NCI-H1092 (cell line): Measurements from ENCODE around the gene ICAM3.
"Not testable (repeated sequence)": the region's sequence is repeated elsewhere in the genome, so short reads cannot be mapped to it uniquely, and the experiment has no call there.

Source experiments
- DNase-seq: peaks from one replicate; lab custom pipeline; 2025; lab: John Stamatoyannopoulos, UW

Gene ICAM3

DNA sequence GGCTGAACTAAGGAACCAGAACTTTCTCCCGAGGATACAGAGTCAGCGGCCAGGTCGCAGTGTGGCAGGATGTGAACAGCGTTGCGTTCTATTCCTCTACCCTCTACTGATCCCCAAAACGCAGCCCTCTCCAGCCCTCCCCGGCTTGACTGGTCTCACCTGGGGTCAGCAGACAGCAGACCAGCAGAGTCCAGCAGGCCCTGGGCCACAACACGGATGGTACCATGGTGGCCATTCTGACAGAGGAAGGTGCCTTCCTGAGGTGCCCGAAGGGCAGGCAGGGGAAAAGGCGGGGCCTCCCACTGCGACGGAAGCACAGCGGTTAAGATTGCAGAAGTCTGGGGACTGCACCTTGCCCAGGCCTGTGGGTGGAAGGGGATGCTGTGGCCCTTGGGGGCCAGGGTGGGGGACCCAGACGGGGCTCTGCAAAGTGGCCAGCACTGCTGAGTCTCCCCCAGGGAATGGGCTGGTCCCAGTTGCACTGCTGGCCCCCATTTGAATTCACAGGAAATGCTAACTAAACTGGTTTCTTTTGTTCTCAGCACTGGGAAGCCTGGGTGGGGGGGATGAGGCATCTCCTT lies at the start of gene ICAM3:
TSS of gene ICAM3 (minus strand) at position 245 of the 581 bp plus-strand sequence. CDS start at position 235, 10 bp downstream.
- DNase-seq: no peak

DNA sequence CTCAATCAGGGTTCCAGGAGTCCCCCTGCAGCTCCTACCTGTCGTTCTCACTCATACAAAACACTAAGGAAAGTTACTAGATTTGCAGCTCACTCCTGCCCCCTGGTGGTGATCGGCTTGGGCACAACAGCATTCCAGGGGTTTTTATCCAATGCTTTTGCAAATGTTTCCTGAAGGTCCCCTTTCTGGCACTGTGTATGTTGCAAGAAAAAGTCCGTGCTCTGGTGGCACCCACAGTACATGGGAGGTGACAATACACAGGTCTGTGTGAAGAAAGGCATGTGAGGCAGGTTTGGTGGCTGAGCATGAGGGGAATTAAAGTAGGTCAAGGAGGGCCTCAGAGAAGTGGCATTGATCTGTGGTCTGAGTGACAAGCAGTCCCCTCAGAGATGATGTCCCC lies 49.5 kb upstream of the ICAM3 start:
- peak; percentile 69 for DNase-seq

DNA sequence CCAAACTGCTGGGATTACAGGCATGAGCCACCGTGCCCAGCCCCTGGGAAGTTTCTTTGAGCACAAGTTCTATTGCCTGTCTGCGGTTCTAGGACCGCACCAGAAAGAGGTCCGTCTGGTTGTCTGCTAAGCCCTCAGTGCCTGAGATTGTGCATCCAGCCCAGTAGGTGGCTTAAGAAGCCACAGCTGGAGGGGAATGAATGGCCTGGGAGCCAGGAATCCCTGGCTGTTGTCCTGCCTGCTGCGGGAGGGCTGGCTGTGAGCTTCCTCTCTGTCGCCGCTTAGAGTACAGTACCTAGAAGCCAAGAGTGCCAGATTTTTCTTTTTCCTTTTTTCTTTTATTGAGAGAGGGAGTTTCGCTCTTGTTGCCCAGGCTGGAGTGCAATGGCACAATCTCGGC lies 45.2 kb upstream of the ICAM3 start:
- DNase-seq: no peak

DNA sequence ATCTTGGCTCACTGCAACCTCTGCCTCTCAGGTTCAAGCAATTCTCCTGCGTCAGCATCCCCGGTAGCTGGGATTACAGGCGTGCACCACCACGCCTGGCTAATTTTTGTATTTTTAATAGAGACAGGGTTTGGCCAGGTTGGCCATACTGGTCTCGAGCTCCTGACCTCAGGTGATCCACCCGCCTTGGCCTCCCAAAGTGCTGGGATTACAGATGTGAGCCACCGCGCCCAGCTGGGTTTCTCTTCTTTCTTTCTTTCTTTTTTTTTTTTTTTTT lies 43.7 kb upstream of the ICAM3 start:
- not testable (repeated sequence) for DNase-seq

- DNase-seq: peak; percentile 99
These were observed 41.1 kb upstream of the ICAM3 start, which contains the start of gene TYK2 for GRCh38 chr19:10380313-10381102. TYK2 (minus strand) TSS chr19:10380572; CDS start chr19:10378406, 2,166 bp downstream.

- DNase-seq: no peak
These were observed 40.5 kb upstream of the ICAM3 start for GRCh38 chr19:10379880-10380312.

- DNase-seq: no peak
These were observed 38.7 kb upstream of the ICAM3 start for GRCh38 chr19:10378124-10378523.

DNA sequence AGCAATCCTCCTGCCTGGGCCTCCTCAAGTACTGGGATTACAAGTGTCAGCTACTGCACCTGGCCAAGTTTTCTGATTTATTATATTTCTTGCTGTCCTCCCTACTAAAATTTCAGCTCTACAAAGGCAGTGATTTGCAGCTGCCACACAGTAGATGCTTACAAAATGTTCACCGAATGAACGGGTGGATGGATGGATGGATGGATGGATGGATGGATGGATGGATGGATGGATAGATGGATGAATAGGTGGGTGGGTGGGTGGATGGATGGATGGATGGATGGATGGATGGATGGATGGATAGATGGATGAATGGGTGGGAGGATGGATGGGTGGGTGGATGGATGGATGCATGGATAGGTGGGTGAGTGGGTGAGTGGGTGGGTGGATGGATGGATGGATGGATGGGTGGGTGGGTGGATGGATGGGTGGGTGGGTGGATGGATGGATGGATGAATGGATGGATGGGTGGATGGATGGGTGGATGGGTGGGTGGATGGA lies 37.8 kb upstream of the ICAM3 start:
- DNase-seq: not testable (repeated sequence)

GRCh38 chr19:10374931-10375330 lies 35.5 kb upstream of the ICAM3 start:
- DNase-seq: no peak

GRCh38 chr19:10372690-10373089 lies 33.3 kb upstream of the ICAM3 start:
- no peak for DNase-seq

- no peak for DNase-seq
These were observed 28.8 kb upstream of the ICAM3 start for GRCh38 chr19:10368101-10368803.

- not testable (repeated sequence) for DNase-seq
These were observed 27.6 kb upstream of the ICAM3 start for GRCh38 chr19:10366950-10367512.

DNA sequence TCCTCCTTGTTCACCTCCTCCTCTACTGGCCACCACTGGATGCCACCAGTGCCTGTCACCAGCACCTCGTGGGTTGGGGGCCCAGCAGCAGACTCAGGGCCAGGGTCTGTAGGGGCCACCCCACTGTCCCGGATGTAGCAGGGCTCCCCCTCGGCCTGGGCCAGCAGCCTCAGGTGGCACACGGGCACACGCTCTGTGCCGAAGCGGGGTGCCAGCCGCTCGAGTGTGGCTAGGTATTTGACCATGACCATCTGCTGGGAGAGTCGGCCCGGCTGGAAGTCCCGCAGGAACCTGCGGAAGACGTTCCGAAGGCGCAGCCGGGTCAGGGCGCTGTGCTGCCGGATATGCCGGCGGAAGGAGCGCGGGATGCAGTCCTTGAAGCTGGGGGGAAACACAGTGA lies 26.1 kb upstream of the ICAM3 start:
- no peak for DNase-seq

- no peak for DNase-seq
These were observed 25.2 kb upstream of the ICAM3 start for GRCh38 chr19:10364644-10365043.

DNA sequence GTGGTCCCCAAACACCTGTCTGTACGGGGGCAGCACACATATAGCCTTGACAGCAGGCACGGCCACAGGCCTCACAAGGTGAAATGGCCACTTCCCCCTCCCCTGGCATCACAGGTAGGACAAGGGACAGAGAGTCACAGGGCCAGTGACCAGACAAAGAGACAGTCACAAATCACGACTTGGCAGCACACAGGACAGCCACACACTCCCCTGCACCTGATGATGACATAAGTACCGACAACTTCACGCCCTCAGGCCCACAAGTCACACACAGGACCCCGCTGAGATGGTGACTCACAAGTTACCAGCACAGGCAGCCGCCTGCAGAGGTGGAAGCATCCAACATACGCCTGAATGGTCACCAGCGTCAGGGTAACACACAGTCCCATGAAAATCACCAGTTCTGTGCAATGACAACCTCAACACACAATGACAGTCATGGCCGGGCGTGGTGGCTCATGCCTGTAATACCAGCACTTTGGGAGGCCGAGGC lies 24.4 kb upstream of the ICAM3 start:
- no peak for DNase-seq

GRCh38 chr19:10362259-10362658 lies 22.8 kb upstream of the ICAM3 start:
- no peak for DNase-seq

DNA sequence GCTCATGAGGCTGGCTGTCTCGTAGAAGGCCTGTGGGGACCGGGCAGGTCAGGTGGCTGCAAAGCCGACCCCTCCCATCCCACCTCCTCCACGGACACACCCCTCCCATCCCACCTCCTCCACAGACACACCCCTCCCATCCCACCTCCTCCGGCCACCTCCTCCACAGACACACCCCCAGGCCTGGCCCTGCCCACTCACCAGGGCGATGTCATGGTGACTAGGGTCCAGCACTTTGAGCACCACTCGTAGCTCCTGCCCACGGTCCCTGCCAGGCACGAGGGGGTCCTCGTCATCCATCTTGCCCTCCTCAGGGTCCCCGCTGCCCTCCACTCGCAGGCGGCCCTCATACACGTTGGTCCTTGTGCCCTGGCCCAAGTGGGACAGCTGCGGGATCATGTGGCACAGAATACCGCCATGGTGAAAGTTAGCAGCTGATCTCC lies 22.2 kb upstream of the ICAM3 start:
- DNase-seq: no peak

GRCh38 chr19:10356431-10356830 lies 17.0 kb upstream of the ICAM3 start:
- DNase-seq: no peak

DNA sequence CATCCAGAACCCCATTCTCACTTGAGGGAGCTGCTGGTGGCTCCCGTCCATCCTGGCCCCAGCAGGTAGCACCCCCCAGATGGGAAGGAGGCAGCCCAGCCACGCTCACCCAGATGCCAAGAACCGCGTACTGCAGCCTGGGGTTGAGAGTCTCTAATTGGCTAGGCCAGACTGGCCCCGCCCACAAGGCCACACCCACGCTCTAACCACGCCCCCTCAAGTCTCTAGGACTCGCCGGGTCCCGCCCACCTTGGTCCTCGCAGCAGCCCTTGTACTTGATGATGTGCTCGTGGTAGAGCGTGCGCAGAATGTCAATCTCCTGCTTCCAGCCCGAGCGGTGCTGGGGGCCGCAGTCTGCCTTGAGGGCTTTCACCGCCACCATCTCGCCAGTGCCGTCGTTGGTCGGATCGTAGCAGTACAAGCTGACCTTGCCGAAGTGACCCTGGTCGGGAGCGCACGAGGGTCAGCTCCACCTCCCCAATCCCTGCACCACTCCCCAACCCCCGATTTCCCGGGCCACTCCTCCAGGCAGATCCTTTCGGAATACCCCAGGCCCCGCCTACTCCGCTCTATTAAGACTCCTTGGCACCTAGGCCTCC lies 14.5 kb upstream of the ICAM3 start:
- no peak for DNase-seq

DNA sequence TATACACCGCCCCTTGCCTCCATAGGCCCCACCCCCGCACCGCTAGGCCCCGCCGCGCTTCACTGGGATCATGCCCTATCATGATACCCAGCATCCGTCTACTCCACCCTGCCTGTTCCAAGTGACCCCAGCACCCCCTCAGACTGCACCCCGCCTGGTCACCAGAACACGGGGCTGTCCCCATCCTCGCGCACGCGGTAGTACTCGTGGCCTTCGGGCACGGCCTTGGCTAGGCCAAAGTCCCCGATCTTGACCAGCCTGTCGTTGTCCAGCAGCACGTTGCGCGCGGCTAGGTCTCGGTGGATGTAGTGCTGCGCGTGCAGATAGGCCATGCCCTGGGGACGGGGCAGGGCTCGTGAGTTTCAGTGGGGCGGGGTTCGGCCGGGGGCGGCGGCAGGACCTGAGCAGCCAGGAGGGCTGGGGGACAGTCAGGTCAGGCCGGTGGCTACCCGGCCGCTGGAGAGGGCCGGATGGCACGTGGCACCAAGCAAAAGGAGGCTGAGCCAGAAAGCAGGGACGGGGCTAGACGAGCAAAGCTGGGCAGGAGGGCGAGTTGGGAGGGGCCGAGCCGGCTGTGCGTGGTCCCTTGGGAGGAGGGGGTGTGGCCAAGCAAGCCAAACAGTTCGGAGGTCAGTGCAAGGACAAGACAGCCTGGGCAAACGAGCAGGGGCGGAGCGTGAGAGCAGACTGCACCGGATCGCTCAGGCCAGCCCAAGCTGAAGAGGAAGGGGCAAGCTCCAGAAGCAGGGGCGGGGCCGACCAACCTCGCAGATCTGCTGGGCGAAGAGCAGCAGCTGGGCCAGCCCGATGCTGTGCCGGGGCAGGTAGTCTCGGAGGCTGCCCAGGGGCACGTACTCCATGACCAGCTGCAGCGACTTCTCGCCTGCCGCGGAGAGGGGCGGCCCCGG lies 13.6 kb upstream of the ICAM3 start:
- no peak for DNase-seq

DNA sequence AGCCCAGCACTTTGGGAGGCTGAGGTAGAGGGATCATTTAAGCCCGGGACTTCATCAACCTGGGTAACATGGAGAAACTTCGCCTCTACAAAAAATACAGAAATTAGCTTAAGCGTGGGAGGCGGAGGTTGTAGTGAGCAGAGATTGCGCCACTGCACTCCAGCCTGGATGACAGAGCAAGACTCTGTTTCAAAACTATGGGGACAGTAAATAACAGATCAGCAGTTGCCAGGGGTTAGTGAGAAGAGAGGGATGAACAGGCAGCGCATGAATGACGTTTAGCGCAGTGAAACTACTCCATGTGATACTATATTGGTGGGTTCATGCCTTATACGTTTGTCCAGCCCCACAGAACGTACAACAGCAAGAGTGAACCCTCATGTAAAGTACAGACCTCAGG lies 7.1 kb upstream of the ICAM3 start:
- no peak for DNase-seq
